Activated naive CD4-positive, alpha-beta T cell treated with anti-CD3 and anti-CD28 coated beads for 36 hours (primary cell): ENCODE data around the gene CENPX. TPM values are rescaled to one million over a fixed set of nuclear protein-coding genes. Genes with fewer than 3 reads are reported as not detected.
A peak's percentile ranks its signal among the peaks of the same experiment; 100 is the strongest.

Source experiments
- CTCF ChIA-PET: fragments of 350-600 bp; sonication (Branson Sonifier 250); formaldehyde crosslinking; loops from one replicate; lab custom pipeline; 2021; ENCODE audit warnings: antibody characterized with exemption; lab: Charles Lee
- DNase-seq: peaks from one replicate; pipeline ENCODE4 v3.0.0-alpha.2; 2020
- H3K27ac Mint-ChIP-seq: one replicate; pipeline ENCODE4 v1.8.0; 2021; ENCODE audit warnings: mild to moderate bottlenecking, mixed read lengths
- H3K27me3 Mint-ChIP-seq: one replicate; pipeline ENCODE4 v1.8.0; 2021; ENCODE audit warnings: low read depth, mixed read lengths
- H3K36me3 Mint-ChIP-seq: one replicate; pipeline ENCODE4 v1.8.0; 2021; ENCODE audit warnings: low read depth, mixed read lengths
- H3K4me1 Mint-ChIP-seq: one replicate; pipeline ENCODE4 v1.8.0; 2021; ENCODE audit warnings: low read depth, mixed read lengths
- H3K4me3 Mint-ChIP-seq: one replicate; pipeline ENCODE4 v1.8.0; 2021; ENCODE audit warnings: mild to moderate bottlenecking, moderate library complexity, mixed read lengths
- H3K9me3 Mint-ChIP-seq: one replicate; pipeline ENCODE4 v1.8.0; 2021; ENCODE audit warnings: mixed read lengths
- intact Hi-C: fragments of 100-400 bp; cut with micrococcal nuclease; formaldehyde crosslinking; loops from one replicate; pipeline ENCODE4 v1.15.1; 2023
- total RNA-seq, 2 experiments: library from RNA; stranded (reverse); gene quantifications; one replicate each; pipeline ENCODE4 v1.2.3, GENCODE V29; 2021

CENPX gene
- total RNA-seq, 2 experiments from 2014 or later = 55.8 to 57.8 TPM

DNA sequence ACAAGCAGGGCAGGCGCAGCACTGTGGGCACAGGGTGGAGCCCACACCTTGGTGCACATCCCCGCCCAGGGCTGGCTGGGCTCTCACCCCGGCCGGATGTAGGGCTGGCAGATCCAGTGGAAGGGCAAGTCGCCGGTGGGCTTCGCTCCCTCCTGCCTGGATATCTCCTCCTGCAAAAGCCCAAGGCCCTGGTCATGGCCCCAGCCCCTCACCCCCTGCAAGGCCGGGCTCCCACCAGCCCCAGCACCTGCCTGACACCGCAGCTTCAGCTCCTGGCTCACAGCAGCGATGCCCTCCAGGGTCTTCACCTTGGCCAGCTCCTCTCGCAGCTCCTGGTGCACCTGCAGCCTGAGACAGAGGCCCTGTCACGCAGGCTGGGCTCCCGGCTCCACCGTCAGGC is 37.9 kb upstream of the CENPX start:
- no peak for DNase-seq
- CTCF ChIA-PET = no interaction called here
- Mint-ChIP-seq H3K27ac (no peak overlapping the region), H3K4me3 (no peak overlapping the region), H3K36me3 (peaks cover 2% of the 10 kb centered on the region), H3K4me1 (peaks cover 7% of the 10 kb centered on the region), H3K9me3 (no peaks in the 10 kb centered on the region), H3K27me3 (no peaks in the 10 kb centered on the region)
- intact Hi-C loops = no loop called here

DNA sequence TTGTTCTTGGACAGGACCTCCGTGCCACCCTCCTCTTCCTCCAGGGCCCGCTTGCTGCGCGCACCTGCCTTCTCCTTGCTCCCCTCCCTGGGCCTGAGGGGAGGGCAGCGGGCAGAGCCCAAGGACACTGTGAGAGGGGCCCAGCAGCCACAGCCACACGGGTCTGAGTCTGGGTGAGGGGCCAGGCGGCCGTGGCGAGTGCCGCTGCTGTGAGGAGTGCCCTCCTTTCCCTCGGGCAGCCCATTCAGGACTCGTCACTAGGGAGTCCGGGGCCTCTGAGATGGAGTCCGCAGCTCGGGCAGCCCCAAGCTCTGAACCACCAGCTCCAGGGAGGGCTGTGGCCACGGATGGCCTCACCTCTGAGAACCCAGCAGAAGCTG is 37.3 kb upstream of the CENPX start:
- Mint-ChIP-seq H3K4me3 (no peak overlapping the region), H3K27me3 (no peaks in the 10 kb centered on the region), H3K27ac (no peak overlapping the region), H3K36me3 (peaks cover 2% of the 10 kb centered on the region), H3K4me1 (peaks cover 7% of the 10 kb centered on the region), H3K9me3 (no peaks in the 10 kb centered on the region)
- intact Hi-C loops = no loop called here
- CTCF ChIA-PET = interaction anchor here (1.0 kb wide), 1 partner anchor 11 kb away, joined by 4 read pairs; no protein-coding TSS in a partner anchor
- no peak for DNase-seq

DNA sequence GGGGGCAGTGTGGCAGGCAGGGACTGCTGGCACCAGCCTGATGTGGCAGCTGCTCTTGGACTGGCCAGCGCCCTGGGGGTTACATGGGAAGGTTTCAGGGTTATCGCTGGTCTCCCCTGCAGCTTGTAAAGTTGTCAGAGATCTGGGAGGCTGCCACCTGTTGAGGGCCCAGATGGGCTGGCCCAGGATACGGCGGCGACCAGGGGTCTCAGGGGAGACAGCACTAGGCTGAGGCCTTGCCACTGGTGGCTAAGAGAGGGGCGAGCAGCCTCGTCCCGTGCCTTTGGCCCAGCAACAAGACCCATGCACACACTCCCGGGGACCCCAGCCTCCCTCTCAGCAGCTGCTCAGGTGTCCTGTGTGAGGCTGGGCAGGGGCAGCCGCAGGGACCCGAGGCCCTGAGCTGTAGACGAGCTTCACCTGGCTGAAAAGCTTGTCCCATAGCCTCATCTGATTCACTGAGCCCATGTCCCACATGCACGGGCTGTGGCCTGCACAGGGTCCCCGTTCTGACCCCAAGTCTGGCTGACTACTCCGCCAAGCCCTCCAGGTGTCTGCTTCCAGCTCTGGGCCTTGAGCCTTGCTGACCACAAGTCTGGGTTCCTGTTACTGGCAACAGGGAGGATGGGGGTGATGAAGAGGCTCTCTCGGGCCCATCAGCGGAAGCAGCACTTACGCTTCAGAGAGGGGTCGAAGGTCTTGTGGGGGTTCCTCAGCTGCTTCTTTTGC is 36.8 kb upstream of the CENPX start:
- intact Hi-C loops = no loop called here
- Mint-ChIP-seq H3K27ac (no peak overlapping the region), H3K27me3 (no peaks in the 10 kb centered on the region), H3K9me3 (no peaks in the 10 kb centered on the region), H3K4me1 (peaks cover 7% of the 10 kb centered on the region), H3K36me3 (peaks cover 2% of the 10 kb centered on the region), H3K4me3 (no peak overlapping the region)
- DNase-seq = no peak
- CTCF ChIA-PET = interaction anchor here (1.0 kb wide), 1 partner anchor 11 kb away, joined by 4 read pairs; no protein-coding TSS in a partner anchor

DNA sequence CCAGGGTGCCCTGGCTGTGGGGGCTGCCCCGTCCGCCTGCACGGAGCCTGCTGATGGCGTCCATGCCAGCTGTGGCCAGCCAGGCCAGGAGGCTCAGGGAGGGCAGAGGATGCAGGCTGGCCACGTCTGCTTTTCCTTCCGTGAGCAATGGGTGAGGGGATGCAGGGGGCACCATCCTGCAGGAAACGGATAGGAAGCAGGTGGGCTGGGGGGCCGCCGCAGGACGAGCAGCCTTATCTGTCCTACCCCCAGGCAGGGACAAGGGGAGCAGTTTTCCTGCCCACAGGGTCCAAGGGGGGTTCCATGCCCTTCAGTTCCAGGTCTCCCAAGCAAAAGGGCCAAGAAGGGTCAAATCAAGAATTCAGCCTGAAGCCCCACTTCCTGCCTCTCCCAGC is 36.2 kb upstream of the CENPX start:
- H3K27me3 Mint-ChIP-seq = no peaks in the 10 kb centered on the region
- intact Hi-C loops = no loop called here
- no peak for DNase-seq
- CTCF ChIA-PET = no interaction called here
- H3K27ac Mint-ChIP-seq = no peak overlapping the region
- H3K9me3 Mint-ChIP-seq = no peaks in the 10 kb centered on the region
- H3K4me3 Mint-ChIP-seq = no peak overlapping the region
- H3K36me3 Mint-ChIP-seq = peaks cover 2% of the 10 kb centered on the region
- peaks cover 1% of the 10 kb centered on the region for H3K4me1 Mint-ChIP-seq

DNA sequence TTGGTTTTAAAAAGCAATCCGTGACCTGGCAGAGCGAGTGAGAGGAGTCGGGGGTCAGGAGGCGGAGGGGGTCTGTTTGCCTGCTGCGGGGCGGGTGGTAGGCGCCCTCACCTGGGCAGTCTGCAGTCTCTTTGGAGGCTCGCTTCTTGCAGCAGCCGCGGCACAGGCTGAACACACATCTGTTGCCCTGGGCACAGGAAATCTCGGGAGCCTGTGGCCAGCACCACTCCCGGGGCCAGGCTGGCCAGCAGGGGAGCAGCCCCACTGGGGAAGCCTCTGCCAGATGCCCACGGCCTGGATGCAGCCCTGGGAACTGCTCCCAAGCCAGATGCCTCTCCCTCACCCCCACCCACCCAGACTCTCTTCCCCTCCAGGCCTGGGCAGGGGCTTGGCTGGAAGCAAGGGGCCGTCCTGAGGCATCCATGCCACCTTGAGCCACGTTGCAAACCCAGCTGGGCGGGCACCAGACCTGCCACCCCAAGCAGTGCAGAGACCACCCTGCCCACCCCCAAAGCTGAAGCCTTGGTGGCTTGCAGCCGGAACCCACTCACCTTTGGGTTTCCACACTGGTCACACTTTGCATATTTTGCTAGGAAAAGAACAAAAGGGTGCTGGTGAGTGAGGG is 35.7 kb upstream of the CENPX start:
- no peaks in the 10 kb centered on the region for H3K9me3 Mint-ChIP-seq
- intact Hi-C loops = no loop called here
- H3K4me3 Mint-ChIP-seq = no peak overlapping the region
- peaks cover 2% of the 10 kb centered on the region for H3K36me3 Mint-ChIP-seq
- H3K27ac Mint-ChIP-seq = no peak overlapping the region
- peaks cover 5% of the 10 kb centered on the region for H3K4me1 Mint-ChIP-seq
- DNase-seq = no peak
- CTCF ChIA-PET = no interaction called here
- H3K27me3 Mint-ChIP-seq = no peaks in the 10 kb centered on the region

DNA sequence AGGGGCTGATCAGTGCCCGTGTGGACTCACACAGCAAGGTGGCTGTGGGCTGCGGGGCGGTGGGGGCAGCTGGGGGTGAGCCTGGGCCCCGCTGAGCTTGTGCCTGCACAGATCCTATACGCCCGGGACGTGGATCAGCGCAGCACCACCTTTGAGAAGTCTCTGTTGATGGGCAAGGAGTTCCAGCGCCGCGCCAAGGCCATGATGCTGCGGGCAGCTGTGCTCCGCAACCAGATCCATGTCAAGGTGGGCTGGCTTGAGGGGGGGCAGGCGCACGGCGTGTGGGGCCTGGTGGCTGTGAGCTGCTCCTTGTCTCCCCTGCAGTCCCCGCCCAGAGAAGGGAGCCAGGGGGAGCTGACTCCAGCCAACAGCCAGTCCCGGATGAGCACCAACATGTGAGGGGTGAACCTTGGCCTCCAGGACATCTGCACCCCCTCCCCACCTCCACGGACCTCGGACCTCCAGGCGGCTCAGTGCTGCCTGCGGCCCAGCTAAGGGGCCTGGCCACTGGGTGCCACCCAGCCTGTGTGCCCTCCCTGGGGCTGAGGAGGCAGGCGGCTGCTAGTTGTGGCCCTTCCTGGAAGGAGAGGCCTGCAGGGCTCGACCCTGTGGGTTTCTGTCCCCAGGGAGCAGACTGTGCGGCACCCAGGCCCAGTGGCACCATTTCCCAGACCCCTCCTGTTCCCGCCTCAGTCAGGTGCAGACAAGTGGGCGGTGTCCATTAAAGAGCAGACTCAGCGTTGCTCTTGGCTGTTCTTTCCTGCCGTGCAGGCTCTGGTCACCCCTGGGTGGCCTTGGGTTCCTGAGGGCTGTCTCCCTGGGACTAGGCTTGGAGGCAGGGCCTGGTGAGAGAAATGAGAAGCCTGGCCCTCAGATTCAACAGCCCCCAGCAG is 34.3 kb upstream of the CENPX start:
- Mint-ChIP-seq H3K36me3 (peaks cover 2% of the 10 kb centered on the region), H3K27me3 (no peaks in the 10 kb centered on the region), H3K9me3 (no peaks in the 10 kb centered on the region), H3K4me3 (no peak overlapping the region), H3K27ac (no peak overlapping the region), H3K4me1 (peaks cover 13% of the 10 kb centered on the region)
- CTCF ChIA-PET = interaction anchor here (1.0 kb wide), 1 partner anchor 9 kb away, joined by 4 read pairs; the partner anchor contains the start of gene DUS1L
- intact Hi-C loops = no loop called here
- DNase-seq = no peak

DNA sequence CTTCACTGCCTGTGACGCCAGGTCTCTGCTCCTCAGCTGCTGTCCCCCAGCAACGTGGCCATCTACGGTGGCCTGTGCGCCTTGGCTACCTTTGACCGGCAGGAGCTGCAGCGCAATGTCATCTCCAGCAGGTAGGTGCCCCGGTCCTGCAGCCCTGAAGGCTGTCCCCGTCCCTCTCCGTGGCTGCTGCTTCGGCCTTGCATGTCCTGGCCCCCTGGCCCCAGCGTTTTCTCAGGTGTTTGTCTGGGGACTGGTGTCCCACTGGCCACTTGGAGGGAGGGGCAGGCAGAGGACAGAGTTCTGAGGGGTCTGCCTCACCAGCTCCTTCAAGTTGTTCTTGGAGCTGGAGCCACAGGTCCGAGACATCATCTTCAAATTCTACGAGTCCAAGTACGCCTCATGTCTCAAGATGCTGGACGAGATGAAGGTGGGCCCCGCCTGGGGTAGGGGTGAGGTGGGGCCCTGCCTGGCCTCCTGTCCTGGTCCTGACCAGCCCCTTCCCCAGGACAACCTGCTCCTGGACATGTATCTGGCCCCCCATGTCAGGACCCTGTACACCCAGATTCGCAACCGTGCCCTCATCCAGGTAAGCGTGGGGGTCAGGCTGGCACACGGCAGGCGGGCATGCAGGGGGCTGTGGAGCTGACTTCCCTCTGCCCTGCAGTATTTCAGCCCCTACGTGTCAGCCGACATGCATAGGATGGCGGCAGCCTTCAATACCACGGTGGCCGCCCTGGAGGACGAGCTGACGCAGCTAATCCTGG is 33.5 kb upstream of the CENPX start:
- no peak overlapping the region for H3K27ac Mint-ChIP-seq
- CTCF ChIA-PET = interaction anchor here (1.0 kb wide), 1 partner anchor 10 kb away, joined by 4 read pairs; the partner anchor contains the start of gene DUS1L
- intact Hi-C loops = no loop called here
- no peak for DNase-seq
- no peak overlapping the region for H3K4me3 Mint-ChIP-seq
- H3K4me1 Mint-ChIP-seq = peaks cover 13% of the 10 kb centered on the region
- H3K36me3 Mint-ChIP-seq = peaks cover 2% of the 10 kb centered on the region
- H3K9me3 Mint-ChIP-seq = no peaks in the 10 kb centered on the region
- H3K27me3 Mint-ChIP-seq = no peaks in the 10 kb centered on the region

DNA sequence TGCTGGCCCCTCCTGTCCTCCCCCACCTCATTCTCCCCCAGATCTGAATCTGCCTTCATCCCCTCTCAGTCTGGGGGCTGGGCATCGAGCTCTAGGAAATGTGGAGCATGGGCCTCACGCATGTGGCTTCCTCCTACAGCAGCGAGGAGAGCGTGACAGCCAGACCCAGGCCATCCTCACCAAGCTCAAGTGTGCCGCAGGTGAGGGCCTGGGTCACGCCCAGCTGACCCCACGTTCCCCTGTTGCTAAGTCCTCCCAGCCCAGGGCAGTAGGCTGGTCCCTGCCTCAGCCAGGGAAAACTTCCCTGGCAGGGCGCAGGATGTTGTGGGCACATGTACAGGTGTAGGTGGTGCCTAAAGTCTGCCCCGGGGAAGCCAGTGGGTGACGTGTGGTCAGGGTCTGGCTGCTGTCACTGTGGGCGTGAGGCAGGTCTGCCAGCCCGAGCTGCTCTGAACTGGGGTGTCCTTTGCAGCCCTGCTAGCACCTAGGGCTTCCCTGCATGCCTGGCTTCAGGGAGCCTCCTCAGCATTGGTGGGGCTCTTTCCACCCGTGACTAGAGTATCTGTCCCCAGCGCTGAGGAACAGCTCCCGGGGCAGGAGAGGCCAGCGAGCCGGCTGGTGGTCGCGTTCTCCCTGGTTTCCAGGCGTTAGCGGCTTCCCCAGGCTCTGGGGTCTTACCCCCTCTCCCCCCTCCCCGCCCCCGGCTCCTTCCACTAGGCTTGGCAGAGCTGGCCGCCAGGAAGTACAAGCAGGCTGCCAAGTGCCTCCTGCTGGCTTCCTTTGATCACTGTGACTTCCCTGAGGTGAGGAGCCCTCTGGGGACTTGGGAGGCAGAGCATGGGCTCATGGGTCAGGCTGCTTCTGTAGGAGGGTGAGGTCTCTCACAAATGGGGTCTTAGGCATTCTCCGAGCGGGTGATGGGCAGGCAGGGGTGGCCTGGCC is 32.6 kb upstream of the CENPX start:
- Mint-ChIP-seq H3K4me1 (peaks cover 19% of the 10 kb centered on the region), H3K4me3 (no peak overlapping the region), H3K27me3 (no peaks in the 10 kb centered on the region), H3K27ac (no peak overlapping the region), H3K9me3 (no peaks in the 10 kb centered on the region), H3K36me3 (peaks cover 2% of the 10 kb centered on the region)
- intact Hi-C loops = no loop called here
- DNase-seq = no peak
- CTCF ChIA-PET = interaction anchor here (1.1 kb wide), 1 partner anchor 133 kb away, joined by 3 read pairs; no protein-coding TSS in a partner anchor

DNA sequence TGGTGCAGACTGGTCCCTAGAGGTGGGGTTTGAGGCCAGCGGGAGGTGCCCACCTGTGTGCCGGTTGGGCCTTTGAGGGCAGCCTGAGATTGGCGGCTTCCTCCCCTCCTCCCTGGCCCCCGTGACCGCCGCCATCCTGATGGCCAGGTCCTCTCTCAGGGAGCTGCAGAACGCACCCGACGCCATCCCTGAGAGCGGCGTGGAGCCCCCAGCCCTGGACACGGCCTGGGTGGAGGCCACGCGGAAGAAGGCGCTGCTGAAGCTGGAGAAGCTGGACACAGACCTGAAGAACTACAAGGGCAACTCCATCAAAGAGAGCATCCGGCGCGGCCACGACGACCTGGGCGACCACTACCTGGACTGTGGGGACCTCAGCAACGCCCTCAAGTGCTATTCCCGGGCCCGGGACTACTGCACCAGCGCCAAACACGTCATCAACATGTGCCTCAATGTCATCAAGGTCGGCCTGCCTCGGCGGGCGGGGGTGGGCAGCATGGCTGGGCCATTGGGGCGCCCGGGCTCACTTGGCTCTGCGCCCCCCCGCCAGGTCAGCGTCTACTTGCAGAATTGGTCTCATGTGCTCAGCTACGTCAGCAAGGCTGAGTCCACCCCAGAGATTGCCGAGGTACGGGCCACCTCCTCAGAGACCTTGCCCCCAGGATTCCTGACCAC is 31.8 kb upstream of the CENPX start:
- Mint-ChIP-seq H3K9me3 (no peaks in the 10 kb centered on the region), H3K36me3 (peaks cover 2% of the 10 kb centered on the region), H3K27me3 (no peaks in the 10 kb centered on the region), H3K4me3 (peak overlapping the region; percentile 24), H3K27ac (no peak overlapping the region), H3K4me1 (peaks cover 22% of the 10 kb centered on the region)
- CTCF ChIA-PET = interaction anchor here (0.6 to 1.1 kb wide), 2 partner anchors 14 to 133 kb away, joined by 3 read pairs; no protein-coding TSS in a partner anchor
- intact Hi-C loops = no loop called here
- no peak for DNase-seq

DNA sequence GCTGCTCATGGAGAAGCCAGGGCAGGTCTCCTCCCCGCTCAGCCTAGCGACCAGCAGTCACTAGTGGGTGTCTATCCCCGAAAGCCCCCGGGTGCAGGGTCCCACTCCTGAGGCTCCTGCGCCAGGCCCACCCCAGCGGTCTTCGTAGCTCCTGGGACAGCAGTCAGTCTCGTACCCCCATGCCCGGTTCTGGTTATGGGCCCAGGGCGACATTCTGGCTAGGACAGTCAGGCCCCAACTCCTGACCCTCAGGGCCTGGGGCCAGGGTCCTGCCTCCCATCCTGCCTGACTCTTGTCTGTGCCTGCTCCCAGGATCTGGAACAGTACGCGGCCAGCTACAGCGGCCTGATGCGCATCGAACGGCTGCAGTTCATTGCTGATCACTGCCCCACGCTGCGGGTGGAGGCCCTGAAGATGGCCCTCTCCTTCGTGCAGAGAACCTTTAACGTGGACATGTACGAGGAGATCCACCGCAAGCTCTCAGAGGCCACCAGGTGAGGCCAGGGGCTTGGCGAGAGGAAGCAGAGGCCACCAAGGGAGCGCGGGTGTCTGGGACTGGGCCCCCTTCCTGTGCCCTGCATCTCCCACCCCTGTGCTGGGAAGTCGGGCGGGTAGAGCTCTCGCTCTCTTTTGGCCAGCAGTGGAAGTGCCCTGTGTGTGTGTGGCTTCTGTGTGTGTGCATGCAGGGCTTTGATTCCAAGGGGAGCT is 31.0 kb upstream of the CENPX start:
- Mint-ChIP-seq H3K9me3 (no peaks in the 10 kb centered on the region), H3K4me1 (peaks cover 22% of the 10 kb centered on the region), H3K27me3 (no peaks in the 10 kb centered on the region), H3K36me3 (peaks cover 2% of the 10 kb centered on the region), H3K27ac (no peak overlapping the region), H3K4me3 (peak overlapping the region; percentile 84)
- intact Hi-C loops = no loop called here
- no peak for DNase-seq
- CTCF ChIA-PET = interaction anchor here (0.6 kb wide), 1 partner anchor 15 kb away, joined by 3 read pairs; no protein-coding TSS in a partner anchor
